CD1c-positive myeloid dendritic cell (primary cell): ENCODE data around the gene CEP72.
A peak's percentile ranks its signal among the peaks of the same experiment; 100 is the strongest.
"Not testable (repeated sequence)": the region's sequence is repeated elsewhere in the genome, so short reads cannot be mapped to it uniquely, and the experiment has no call there.

Experiments
- DNase-seq: peaks from one replicate; pipeline ENCODE4 v3.0.0-alpha.2; 2016; ENCODE audit errors: extremely low spot score

CEP72 gene

DNA sequence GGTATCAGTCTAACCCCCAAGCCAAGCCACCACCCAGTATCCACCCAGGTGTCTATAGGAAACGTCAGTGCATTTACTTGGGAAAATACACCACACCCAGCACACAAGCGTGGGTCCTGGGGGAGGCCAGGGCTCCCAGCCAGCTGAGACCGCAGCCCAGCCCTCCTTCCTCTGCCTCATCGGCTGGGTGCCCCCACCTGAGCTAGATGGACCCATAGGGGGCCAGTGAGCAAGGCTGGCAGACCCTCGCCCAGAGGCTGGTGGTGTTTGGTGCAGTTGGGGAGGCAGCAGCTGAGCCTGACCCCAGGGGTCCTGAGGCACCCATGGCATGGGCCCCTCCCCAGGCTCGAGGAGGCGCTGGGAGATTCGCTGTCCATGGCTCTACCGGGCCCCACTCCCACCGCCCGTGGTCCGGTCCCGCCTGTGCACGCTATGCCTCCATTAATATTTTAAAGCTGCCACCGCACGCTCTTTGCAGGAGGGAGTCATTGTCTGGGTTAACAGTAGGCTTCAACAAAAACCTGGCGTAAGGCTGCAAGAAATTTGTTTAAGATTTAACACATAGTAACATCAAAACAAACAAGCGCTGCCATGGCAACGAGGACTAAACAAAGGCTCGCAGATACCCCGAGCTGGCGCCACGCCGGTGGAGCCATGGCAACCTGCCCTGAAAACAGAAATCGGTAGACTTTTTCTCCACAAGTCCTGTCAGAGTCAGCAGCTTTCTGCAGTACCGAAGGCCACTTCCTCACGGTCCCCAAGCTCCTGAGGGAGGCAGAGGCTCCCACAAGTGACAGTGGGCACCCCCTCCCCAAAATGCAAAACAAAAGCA is 60.4 kb downstream of the CEP72 start:
- peak; percentile 79 for DNase-seq

DNA sequence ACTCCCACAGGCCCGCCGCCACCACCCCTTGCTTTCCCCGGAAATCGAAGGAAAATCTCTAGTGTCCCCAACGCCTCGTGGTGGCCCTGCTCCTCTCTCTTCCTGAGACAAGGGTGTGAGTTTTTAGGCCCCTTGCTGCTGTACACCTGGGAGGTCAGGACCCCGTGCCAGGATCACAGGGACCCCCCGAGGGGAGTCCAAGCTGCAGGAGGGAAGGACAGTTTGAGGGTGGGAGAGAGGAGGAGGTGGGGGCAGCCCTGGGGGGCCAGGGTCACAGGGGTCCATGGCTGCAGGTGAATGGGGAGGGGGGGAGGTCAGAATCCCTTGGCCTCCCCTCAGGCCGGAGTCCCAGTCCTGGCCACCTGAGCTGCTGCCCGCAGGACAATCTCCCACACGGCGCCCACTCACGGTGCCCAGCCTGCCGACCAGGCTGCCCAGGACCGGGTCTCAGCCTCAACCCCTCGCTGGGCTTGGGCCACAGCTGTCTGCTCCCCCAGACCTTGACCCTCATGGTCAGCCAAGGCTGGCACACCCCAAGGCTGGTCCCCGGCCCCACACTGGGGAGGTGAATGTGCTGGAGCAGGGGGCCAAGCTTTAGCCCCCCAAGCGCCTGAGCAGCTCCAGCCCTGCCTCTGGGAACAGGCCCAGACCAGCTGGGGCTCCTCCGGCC is 61.2 kb downstream of the CEP72 start:
- DNase-seq = no peak

DNA sequence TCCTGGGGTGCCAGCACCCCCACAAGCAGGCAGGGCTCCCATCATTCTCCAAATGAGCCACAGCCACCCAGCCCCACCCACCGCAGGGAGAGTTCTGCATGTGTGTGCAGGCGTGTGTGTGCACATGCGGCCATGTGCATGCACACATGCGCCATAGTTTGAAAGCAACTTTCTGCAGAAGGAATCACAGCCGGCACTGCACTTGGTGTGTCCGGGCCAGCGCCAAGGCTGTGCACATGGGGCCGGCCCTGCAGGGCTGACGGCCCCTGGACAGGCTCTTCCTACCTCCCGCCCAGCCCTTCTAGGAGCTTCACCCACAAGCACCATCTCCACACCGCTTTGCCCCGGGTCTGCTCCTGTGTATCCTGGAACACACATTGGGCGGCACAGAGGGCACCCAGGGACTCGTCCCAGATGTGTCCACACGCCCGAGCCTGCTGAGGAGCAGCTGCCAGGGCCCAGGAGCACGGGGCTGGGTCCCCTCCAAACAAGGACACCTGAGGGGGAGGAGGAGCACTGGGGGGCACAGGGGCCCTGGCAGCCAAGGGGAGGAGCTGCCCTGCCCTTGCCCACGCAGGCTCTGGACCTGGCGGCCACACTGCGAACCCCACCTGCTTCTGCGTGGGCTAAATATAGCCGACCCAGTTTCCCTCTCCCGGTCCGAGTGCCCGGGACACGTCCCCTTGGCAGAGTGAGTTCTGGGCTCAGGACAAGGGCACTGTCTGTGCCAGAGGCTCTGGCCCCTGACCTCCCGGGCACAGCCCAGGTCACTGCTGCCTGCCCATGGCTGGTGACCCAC is 61.9 kb downstream of the CEP72 start:
- no peak for DNase-seq

DNA sequence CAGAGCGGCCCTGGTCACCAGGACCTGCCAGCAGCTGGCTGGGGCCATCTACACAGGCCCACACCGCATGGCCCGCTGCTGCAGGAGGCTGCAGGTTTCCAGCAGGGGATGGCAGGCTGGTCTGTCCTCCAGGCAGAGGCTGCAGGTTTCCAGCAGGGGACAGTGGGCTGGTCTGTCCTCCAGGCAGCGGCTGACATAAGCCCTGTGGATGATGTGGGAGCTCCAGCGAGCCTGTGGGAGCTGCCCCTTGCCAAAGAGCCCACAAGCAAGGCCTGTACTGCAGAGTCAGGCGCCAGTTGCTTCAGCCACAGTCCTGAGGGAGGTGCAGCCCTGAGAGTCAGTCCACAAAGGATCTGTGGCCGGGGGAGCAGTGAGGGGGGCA is 62.5 kb downstream of the CEP72 start:
- DNase-seq = no peak

DNA sequence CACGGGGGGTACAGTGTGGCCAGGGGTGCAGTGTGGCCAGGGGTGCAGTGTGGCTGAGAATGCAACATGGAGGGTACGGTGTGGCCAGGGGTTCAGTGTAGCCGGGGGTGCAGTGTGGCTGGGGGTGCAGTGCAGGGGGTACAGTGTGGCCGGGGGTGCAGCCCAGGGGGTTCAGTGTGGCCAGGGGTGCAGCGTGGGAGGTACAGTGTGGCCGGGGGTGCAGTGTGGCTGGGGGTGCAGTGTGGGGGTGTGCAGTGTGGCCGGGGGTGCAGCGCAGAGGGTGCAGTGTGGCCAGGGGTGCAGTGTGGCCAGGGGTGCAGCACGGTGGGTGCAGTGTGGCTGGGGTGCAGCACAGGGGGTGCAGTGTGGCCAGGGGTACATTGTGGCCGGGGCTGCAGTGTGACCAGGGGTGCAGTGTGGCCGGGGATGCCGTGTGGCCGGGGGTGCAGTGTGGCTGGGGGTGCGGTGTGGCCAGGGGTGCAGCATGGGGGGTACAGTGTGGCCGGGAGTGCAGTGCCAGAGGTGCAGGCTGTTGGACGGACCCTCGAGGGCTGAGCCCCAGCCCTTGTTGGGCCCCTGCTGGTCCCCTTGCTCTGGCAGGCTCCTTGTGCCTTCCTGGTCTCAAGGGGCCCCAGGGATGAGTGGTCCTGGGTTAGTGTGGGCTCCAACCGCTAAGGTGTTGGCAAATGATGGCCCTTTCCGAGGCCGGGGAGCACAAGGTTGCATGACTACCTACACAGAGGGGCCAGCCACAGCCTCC is 63.2 kb downstream of the CEP72 start:
- no peak for DNase-seq

DNA sequence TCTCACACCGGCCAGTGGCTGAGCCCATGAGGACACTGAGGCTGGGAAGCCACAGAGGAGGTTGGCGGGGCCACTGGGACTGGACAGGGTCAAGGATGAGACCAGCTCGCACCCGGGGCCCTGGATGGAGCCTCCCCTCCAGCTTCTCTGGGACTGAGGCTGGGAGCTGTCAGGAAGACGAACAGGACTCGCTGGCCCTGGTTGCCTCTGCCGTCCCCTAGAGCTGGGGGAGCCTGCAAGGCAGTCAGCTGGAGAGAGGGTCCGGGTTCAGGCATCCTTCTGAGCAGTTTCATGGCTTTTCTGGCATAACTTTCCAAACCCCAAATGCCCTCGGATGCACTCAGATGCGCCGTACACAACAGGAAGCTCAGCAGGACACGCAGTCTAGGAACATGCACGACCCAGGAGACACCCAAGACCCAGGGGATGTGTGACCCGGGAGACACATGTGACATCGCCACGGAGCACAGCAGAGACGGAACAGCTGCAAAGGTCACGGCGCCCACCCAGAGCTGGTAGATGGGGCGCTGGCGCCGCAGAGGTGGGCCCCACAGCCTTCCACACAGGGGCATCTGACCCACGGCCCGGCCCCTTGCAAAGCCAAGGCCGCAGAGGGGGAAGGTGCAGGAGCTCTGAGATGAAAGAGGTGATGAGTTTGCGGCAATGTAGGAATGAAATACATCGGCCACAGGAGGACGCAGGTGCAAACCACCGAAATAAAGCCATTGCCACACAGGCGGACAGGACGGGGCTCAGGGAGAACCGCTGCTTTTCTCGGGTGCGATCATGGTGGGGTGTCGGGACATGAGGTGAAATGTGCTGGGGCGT is 63.9 kb downstream of the CEP72 start:
- DNase-seq = no peak

DNA sequence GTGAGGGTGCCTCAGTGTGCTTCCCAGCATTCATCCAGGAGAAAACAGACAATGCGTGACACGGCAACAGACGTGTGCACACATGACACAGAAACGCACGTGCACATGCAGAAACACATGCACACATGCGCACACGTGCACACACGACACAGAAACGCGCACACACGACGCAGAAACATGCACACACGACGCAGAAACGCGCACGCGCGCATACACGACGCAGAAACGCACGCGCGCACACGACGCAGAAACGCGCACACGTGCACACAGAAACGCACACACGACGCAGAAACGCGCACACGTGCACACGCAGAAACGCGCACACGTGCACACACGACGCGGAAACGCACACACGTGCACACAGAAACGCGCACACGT is 64.5 kb downstream of the CEP72 start:
- no peak for DNase-seq

DNA sequence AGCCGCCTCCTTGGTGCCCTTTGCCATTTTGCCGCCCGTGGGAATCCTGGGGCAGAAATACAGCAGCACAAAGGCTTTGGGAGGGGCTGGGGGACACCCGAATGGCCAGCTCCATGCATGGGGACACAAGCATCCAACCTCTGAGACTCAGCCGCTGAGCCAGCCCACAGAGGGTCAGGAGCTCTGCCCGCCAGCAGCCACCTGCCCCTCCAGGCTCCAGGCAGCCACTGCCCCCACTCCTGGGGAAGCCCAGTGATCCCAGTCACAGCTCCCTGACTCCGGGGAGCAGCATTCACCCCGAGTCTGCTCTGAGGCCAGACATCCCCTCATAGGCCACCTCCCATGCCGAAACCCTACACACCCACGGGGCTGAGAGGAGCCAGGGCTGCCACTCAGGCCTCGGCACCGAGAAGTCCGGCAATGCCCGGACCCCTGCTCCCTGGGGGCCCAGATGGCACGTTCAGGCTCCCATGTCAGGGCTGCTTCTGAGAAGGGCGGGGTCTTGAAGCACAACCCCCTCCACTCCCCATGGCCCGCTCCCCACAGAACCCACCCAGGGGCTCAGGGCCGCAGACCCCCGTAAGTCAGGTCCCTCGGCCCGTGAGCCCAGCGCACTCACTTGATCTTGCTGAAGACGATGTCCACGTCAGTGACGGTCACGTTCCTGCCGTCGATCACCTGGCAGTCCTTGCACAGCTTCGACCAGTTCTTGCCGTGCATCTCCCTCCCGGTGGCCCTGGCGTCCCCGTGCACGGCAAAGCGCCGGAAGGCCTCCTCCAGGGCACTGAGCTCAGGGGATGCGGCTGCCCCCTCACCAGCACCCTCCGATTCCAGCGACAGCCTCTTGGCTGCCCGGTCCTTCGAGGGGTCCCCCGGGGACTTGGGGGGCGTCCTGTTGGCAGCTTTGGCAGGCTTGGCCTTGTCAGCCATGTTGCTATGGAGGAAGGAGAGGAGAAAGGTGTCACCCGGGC is 65.3 kb downstream of the CEP72 start:
- DNase-seq = no peak

DNA sequence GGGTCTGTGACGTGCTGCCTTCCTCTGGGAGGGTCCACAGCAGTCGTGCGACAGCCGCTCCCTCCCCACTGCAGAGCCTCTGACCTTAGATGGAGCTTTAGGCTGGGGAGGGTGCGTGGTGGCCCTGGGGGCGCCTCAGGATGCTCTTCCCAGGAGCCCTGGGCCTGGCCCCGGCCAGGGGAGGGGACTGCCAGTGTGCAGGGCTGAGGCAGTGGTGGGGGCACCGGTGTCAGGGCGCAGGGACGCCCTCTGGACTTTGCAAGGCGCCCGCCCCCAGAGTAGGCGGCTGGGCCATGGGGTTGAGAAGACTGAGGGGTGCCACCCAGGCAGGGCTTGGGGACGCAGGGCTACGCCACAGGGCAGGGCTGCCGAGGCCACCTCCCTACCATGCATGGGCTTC is 66.4 kb downstream of the CEP72 start:
- not testable (repeated sequence) for DNase-seq

DNA sequence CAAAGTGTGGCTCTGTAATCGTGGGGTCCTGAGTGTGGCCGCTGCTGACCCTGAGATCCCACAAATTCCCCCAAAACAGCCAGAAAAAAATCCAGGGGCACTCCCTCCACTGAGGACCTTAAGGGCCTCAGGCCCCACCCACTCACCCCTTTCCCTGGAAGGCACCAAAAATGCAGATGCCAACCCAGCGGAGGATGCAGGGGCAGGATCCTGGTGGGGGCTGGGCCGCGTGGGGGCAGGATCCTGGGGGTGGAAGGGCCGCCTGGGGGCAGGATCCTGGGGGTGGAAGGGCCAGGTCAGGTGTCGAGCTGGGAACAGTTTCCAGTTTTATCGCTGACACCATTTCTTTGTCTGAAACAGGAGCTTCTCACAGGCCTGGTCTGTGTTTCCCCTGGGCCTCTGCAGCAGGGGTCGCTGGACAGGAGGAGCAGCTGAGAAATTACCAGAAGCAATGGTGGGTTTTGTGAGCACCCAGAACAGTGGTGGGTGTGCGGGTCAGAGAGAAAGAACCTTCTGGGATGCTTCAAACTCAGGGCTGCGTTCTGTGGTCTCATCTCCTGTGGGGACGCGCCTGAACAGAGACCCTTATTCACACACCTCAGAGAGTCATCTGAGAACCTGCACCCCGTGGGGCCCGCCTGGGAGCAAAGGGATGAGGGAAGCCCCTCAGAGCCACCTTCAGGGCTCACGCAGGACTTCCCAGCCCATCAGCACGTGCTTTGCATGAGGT is 67.2 kb downstream of the CEP72 start:
- DNase-seq = not testable (repeated sequence)

DNA sequence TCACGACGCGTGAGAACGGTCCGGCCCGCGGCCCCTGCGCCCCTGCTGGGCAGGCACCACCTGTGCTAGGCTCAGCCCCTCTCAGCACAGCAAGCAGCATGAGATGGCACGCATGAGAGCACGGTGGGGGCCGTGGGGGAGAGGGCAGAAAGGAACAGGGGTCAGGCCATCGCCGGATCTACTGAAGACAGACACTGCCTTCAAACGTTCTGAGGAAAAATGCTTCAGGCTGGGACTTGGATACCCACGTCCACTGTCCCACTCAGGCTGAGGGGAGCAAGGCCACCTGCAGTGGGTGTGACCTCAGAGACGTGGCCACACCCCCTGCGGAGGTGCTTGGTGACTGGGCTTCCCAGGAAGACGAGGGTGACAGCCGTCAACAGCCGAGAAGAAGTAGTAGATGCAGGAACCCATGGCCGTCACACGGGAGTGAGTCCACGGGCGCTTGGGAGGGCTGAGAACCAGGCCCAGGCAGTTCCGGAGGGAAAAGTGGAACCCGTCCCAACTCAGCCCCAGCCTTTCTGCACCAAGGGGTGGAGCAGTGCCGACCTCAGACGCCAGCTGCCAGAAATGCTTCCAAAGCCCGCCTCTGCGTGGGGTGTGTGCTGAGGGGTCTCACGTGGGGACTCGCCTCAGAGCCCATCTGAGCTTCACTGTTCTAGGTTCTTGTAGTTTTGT is 68.1 kb downstream of the CEP72 start:
- DNase-seq = not testable (repeated sequence)

DNA sequence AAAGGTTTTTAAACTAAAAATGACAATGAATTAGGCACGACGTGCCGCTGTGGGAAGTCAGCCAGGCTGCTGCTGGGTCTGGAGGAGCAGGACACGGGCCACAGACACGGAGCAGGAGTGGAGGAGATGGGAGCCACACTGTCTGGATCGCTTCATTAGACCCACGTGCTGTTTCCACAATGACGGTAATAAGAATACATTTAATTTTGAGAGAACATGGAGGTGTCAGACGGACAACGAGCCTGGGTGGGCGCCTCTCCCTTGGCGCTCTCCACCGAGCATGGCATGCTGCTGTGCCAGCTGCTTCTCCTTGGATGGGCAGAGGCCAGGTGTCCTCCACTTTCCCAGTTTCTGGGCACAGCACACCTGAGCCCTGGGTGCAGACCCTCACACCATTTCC is 68.7 kb downstream of the CEP72 start:
- DNase-seq = not testable (repeated sequence)

DNA sequence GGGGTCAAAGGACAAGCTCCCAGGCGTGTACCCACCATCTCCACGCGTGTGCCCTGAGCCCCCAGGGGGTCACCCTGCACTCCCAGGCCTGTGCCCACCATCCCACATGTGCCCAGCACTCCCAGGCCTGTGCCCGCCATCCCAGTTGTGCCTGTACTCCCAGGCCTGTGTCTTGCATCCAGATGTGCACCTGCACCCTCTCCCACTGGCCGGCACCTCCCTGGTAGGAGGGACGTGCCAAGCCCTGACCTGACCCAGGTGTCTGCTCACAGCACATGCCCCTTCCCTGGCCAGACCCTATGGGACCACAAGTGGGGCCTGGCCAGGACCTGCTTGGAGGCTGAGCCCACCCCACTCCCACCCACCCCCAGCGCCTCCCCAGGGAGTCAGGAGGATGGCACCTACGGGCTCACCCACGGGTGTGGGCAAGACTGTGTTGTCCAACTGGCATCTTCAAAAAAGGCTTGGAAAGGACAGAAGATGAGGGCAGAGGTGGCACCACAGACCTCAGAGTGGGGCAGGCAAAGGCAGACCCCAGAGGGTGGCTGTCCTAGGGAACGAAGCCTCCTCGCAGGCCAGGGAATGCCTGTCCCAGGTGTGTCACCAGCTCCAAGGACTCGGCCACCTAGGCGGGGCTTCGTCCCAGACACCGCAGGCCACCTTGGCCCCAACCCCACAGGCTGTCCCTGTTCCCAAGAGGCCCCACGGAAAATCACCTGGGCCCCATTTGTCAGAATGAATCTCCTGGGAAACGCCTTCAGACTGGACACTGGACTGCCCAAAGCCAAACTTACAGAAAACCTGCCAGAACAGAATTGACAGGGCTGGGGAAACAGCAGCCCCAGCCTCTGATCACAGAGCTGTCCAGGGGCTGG is 69.4 kb downstream of the CEP72 start:
- DNase-seq = not testable (repeated sequence)

DNA sequence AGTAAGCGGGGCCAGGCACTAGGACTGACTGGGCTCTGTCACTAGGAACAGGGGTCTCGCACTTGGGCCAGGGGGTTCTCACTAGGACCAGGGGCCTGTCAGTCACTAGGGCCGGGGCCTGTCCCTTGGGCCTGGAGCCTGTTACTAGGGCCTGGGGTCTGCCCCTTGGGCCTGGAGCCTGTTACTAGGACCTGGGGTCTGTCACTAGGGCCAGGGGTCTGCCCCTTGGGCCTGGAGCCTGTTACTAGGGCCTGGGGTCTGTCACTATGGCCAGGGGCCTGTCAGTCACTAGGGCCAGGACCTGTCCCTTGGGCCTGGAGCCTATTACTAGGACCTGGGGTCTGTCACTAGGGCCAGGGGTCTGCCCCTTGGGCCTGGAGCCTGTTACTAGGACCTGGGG is 70.1 kb downstream of the CEP72 start:
- not testable (repeated sequence) for DNase-seq

DNA sequence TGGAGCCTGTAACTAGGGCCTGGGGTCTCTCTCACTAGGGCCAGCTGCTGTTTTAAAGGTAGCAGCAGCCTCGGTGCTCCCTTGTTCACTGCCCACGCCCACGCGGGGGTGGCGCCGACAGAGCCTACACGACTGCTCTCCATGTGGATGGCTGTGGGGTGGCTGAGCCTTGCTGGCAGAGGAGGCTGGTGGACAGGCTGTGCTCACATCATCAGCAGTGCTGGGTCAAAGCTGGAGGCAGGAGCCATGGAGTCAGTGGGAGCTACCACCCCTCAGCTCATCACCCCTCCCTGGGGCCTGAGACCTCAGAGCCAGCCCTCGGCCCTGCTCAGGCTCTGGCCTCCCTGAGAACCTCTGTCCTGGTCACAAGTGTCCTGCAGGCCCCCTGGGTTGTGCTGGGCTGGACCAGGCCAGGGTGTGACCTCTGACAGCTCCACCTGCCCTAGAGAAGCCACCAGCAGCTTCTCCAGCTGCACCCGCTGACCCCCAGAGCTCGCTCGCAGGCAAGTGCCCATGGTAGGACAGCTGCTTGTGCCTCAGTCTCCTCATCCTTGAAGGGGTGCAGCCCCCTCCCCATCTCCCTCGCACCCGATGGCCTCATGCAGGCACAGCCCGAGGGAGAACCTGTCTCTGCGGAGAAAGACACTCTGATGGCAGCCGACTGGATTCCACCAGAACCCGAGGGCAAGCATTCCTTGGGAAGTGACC is 70.7 kb downstream of the CEP72 start:
- DNase-seq = not testable (repeated sequence)

DNA sequence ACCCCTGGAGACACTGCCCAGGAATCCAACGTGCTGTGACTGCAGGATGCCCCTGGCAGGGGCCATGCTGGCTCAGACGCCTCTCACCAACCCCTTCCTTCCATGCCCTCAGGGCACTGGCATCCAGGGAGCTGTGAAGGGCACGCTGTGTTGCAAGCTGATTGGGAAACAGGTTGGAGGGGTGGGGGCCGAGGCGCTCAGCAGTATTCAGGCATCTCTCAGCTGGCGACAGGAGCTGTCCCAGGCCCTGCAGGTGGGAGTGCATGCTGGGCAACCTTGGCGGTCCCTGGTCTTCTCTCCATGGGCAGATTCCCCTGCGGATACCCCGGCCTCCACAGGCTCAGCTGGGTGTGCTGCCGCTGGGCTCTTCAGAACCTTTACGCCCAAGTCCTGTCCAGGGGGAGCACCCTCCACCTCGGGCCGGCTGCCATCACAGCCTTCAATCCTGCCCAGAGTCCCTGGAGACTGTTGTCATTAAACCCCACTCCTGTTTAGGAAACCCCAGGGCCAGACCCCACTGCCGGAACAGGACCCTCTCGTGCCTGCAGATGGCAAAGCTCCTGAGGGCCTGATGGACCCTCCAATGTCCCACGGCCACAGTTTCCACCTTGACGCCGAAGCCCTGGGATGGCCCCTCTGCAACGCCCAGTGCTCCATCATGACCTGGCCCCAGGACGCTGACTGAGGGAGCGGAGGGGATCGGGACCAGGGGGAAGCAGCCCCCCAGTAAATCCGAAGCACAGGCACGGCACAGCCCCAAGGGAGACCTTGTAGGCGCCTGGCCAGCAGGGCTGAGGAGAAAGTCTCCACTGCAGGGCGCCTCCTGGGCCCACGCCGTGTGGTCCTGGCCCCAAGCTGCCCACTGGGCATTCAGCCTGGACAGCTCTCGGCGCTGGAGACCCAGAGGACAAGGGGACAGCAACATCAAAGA is 71.7 kb downstream of the CEP72 start:
- no peak for DNase-seq
